H1 (cell line): ENCODE measurements around the gene CD164L2. TPM values are rescaled to one million over a fixed set of nuclear protein-coding genes. Genes with fewer than 3 reads are reported as not detected.

ENCODE experiments used
- CTCF ChIA-PET: fragments of 300-600 bp; sonication (Branson Sonifier 250); formaldehyde crosslinking; loops from one replicate; lab custom pipeline; 2021; ENCODE audit not compliant: partially characterized antibody; lab: Charles Lee
- POLR2A ChIA-PET: fragments of 300-600 bp; sonication (Branson Sonifier 250); formaldehyde crosslinking; loops from one replicate; lab custom pipeline; 2021; ENCODE audit warnings: inconsistent platforms; ENCODE audit not compliant: partially characterized antibody; lab: Charles Lee
- DNase-seq, 2 experiments: peaks; one replicate each; pipeline versions ENCODE4 v3.0.0 to v3.0.0-alpha.2; 2010 to 2022; ENCODE audit warnings: low spot score in 2 of 2, low read depth in 1 of 2, mixed read lengths in 1 of 2
- FAIRE-seq: peaks from 2 replicates; lab custom pipeline; 2011; peaks lifted over from hg19 to GRCh38; lab: Jason Lieb, UNC
- H2AFZ ChIP-seq: 2 replicates; pipeline ENCODE4 v1.8.1; 2012; ENCODE audit warnings: low read length, inconsistent platforms
- H2AK5ac ChIP-seq: 2 replicates; pipeline ENCODE4 v1.6.1; 2013; ENCODE audit warnings: low read depth, low read length
- H2BK120ac ChIP-seq: replicated peaks from 2 replicates; pipeline ENCODE3; 2013; ENCODE audit warnings: low read depth, low read length, inconsistent platforms
- H2BK12ac ChIP-seq: 2 replicates; pipeline ENCODE4 v1.6.1; 2013; ENCODE audit warnings: low read depth, low read length
- H2BK15ac ChIP-seq: 2 replicates; pipeline ENCODE4 v1.6.1; 2013; ENCODE audit warnings: low read length
- H2BK20ac ChIP-seq: 2 replicates; pipeline ENCODE4 v1.6.1; 2013; ENCODE audit warnings: low read length
- H2BK5ac ChIP-seq: 2 replicates; pipeline ENCODE4 v1.6.1; 2013; ENCODE audit warnings: low read depth, low read length
- H3K14ac ChIP-seq: 2 replicates; pipeline ENCODE4 v1.6.1; 2013; ENCODE audit warnings: inconsistent platforms; ENCODE audit not compliant: insufficient read length
- H3K18ac ChIP-seq: 2 replicates; pipeline ENCODE4 v1.6.1; 2013; ENCODE audit warnings: low read length; ENCODE audit errors: extremely low read depth
- H3K23ac ChIP-seq: 2 replicates; pipeline ENCODE4 v1.6.1; 2013; ENCODE audit warnings: inconsistent platforms; ENCODE audit not compliant: insufficient read length
- H3K23me2 ChIP-seq: 2 replicates; pipeline ENCODE4 v1.6.1; 2013; ENCODE audit warnings: low read depth, low read length
- H3K27ac ChIP-seq: 2 replicates; pipeline ENCODE4 v1.6.1; 2011; ENCODE audit warnings: low read depth, low read length, inconsistent platforms
- H3K27me3 ChIP-seq, 4 experiments: replicated peaks in 1 of 4; 1 replicate in 1 of 4; 2 replicates in 3 of 4; pipeline versions ENCODE4 v1.6.1 to v1.8.1; 2011 to 2013; ENCODE audit warnings: low read length in 3 of 4, mild to moderate bottlenecking in 3 of 4, inconsistent platforms in 2 of 4, mixed read lengths in 2 of 4, moderate library complexity in 1 of 4; ENCODE audit not compliant: control insufficient read depth in 3 of 4, insufficient read depth in 3 of 4; ENCODE audit errors: extremely low read depth in 1 of 4
- H3K36me3 ChIP-seq, 4 experiments: 2 replicates each; pipeline versions ENCODE4 v1.6.1 to v1.8.1; 2011 to 2013; ENCODE audit warnings: mild to moderate bottlenecking in 4 of 4, low read length in 3 of 4, moderate library complexity in 2 of 4, control low read depth in 1 of 4, inconsistent platforms in 1 of 4; ENCODE audit not compliant: insufficient read depth in 4 of 4, control insufficient read depth in 2 of 4
- H3K4ac ChIP-seq: replicated peaks from 2 replicates; pipeline ENCODE3; 2013; ENCODE audit warnings: low read length, low read depth, mixed read lengths, inconsistent platforms; ENCODE audit not compliant: insufficient read length
- H3K4me1 ChIP-seq, 4 experiments: replicated peaks in 1 of 4; 1 replicate in 1 of 4; 2 replicates in 3 of 4; pipeline versions ENCODE4 v1.6.1 to v1.8.1; 2011 to 2013; ENCODE audit warnings: low read length in 3 of 4, inconsistent platforms in 2 of 4, mixed read lengths in 1 of 4; ENCODE audit not compliant: insufficient read depth in 4 of 4, control insufficient read depth in 3 of 4
- H3K4me2 ChIP-seq, 2 experiments: 2 replicates each; pipeline versions ENCODE4 v1.6.1 to v1.8.1; 2011 to 2013; ENCODE audit warnings: low read depth in 2 of 2, low read length in 2 of 2, control low read depth in 1 of 2, inconsistent platforms in 1 of 2, mild to moderate bottlenecking in 1 of 2; ENCODE audit not compliant: insufficient read depth in 1 of 2
- H3K4me3 ChIP-seq, 4 experiments: fragments of 200-600, 300-600 bp in 1 of 4; sonication (generic), shearing (Covaris generic), sonication (Bioruptor Twin) in 1 of 4; 2 replicates each; pipeline versions ENCODE4 v1.5.1 to v1.8.1; 2011 to 2016; ENCODE audit warnings: low read length in 4 of 4, low read depth in 3 of 4, control low read depth in 2 of 4, inconsistent platforms in 2 of 4, mild to moderate bottlenecking in 2 of 4, mixed read lengths in 1 of 4, moderate library complexity in 1 of 4; ENCODE audit not compliant: insufficient read depth in 2 of 4; ENCODE audit errors: extremely low read depth in 1 of 4
- H3K56ac ChIP-seq: replicated peaks from 2 replicates; pipeline ENCODE3; 2013; ENCODE audit warnings: low read depth, mild to moderate bottlenecking, mixed read lengths, low read length, inconsistent platforms; ENCODE audit not compliant: insufficient read length
- H3K79me1 ChIP-seq: 2 replicates; pipeline ENCODE4 v1.6.1; 2013; ENCODE audit warnings: low read depth, low read length, control low read depth
- H3K79me2 ChIP-seq, 2 experiments: 2 replicates each; pipeline versions ENCODE4 v1.6.1 to v1.8.1; 2012 to 2013; ENCODE audit warnings: low read length in 2 of 2, mild to moderate bottlenecking in 2 of 2, inconsistent platforms in 1 of 2; ENCODE audit not compliant: insufficient read depth in 2 of 2, control insufficient read depth in 1 of 2
- H3K9ac ChIP-seq, 4 experiments: replicated peaks in 1 of 4; 1 replicate in 1 of 4; 2 replicates in 3 of 4; pipeline versions ENCODE4 v1.6.1 to v1.8.1; 2011 to 2013; ENCODE audit warnings: low read depth in 3 of 4, low read length in 3 of 4, control low read depth in 2 of 4, mild to moderate bottlenecking in 2 of 4, moderate library complexity in 2 of 4, inconsistent platforms in 1 of 4; ENCODE audit errors: extremely low read depth in 1 of 4
- H3K9me3 ChIP-seq, 2 experiments: 2 replicates each; pipeline versions ENCODE4 v1.6.1 to v1.8.1; 2012 to 2013; ENCODE audit warnings: mild to moderate bottlenecking in 2 of 2, moderate library complexity in 2 of 2, control low read depth in 1 of 2, inconsistent platforms in 1 of 2, low read depth in 1 of 2, low read length in 1 of 2, mixed read lengths in 1 of 2; ENCODE audit not compliant: insufficient read depth in 2 of 2
- H4K20me1 ChIP-seq, 2 experiments: replicated peaks in 1 of 2; 2 replicates each; pipeline versions ENCODE3 to v1.8.1; 2011 to 2013; ENCODE audit warnings: inconsistent platforms in 2 of 2, low read length in 2 of 2, mild to moderate bottlenecking in 1 of 2; ENCODE audit not compliant: insufficient read depth in 2 of 2, control insufficient read depth in 1 of 2
- H4K5ac ChIP-seq: 2 replicates; pipeline ENCODE4 v1.6.1; 2013; ENCODE audit warnings: low read length, low read depth, mixed read lengths, inconsistent platforms; ENCODE audit not compliant: insufficient read length
- H4K8ac ChIP-seq: 2 replicates; pipeline ENCODE4 v1.8.0; 2013; ENCODE audit warnings: mild to moderate bottlenecking, moderate library complexity, low read length, inconsistent platforms; ENCODE audit not compliant: insufficient read depth; ENCODE audit errors: extremely low read depth
- H4K91ac ChIP-seq: replicated peaks from 2 replicates; pipeline ENCODE3; 2013; ENCODE audit warnings: low read length, mixed read lengths, inconsistent platforms; ENCODE audit not compliant: insufficient read length
- ATF2 ChIP-seq: IDR thresholded peaks from 2 replicates; pipeline ENCODE4 v1.6.1; 2012; ENCODE audit warnings: low read length, inconsistent platforms
- CHD2 ChIP-seq: IDR thresholded peaks from 2 replicates; pipeline ENCODE4 v1.6.1; 2012; ENCODE audit warnings: low read length, improper control_type of control experiment
- CTCF ChIP-seq, 3 experiments: IDR thresholded peaks; 1 replicate in 2 of 3; 2 replicates in 1 of 3; pipeline versions ENCODE4 v1.5.1 to v1.6.1; 2011; ENCODE audit warnings: low read length in 3 of 3, mild to moderate bottlenecking in 3 of 3, inconsistent platforms in 2 of 3, low read depth in 1 of 3, moderate library complexity in 1 of 3; ENCODE audit not compliant: insufficient read depth in 1 of 3; ENCODE audit errors: control extremely low read depth in 1 of 3
- GABPA ChIP-seq: IDR thresholded peaks from 2 replicates; pipeline ENCODE4 v1.6.1; 2011; ENCODE audit warnings: mild to moderate bottlenecking, low read length, moderate library complexity, borderline replicate concordance; ENCODE audit not compliant: insufficient read depth
- JUND ChIP-seq: IDR thresholded peaks from 2 replicates; pipeline ENCODE4 v1.6.1; 2011; ENCODE audit warnings: mild to moderate bottlenecking, improper control_type of control experiment, low read length
- NRF1 ChIP-seq: IDR thresholded peaks from 2 replicates; pipeline ENCODE4 v1.6.1; 2011; ENCODE audit warnings: mild to moderate bottlenecking, low read depth, low read length, improper control_type of control experiment
- ZNF274 ChIP-seq: IDR thresholded peaks from 2 replicates; pipeline ENCODE4 v1.7.0; 2012; ENCODE audit warnings: low read length, borderline replicate concordance; ENCODE audit errors: extremely low read depth
- WGBS, 2 experiments: shearing (Covaris generic) in 1 of 2; methylation state at CpG; one replicate each; pipeline versions ENCODE4 v1.1.6 to v1.1.7; 2013 to 2015; ENCODE audit warnings: low lambda C conversion rate in 2 of 2, mixed read lengths in 2 of 2, inconsistent platforms in 1 of 2, low coverage in 1 of 2, missing lambda C conversion rate in 1 of 2; ENCODE audit not compliant: insufficient replicate concordance in 2 of 2, insufficient coverage in 1 of 2, insufficient read length in 1 of 2; ENCODE audit errors: extremely low coverage in 1 of 2, missing lambda C conversion rate in 1 of 2; 5-methylcytosine and 5-hydroxymethylcytosine counted together
- polyA plus RNA-seq, 7 experiments: library from polyadenylated mRNA; depleted of rRNA in 3 of 7; stranded (reverse) in 5 of 7; unstranded in 2 of 7; fragments of >200 nt in 5 of 7; fragments of 200-250 nt in 2 of 7; gene quantifications; 1 replicate in 5 of 7; 2 replicates in 1 of 7; 4 replicates in 1 of 7; pipeline versions ENCODE4 v1.2.1 to v1.2.3, GENCODE V29; 2011 to 2013; ENCODE audit warnings: missing spikeins in 2 of 7, mixed read lengths in 2 of 7
- total RNA-seq: library from RNA; stranded (reverse); fragmentation: NEBNext Ultra II Directional; extraction: Animal tissue kit (Norgen Biotek cat#: 25700); gene quantifications from 2 replicates; pipeline ENCODE4 v1.2.1, GENCODE V29; 2021

The CD164L2 gene
- total and polyA plus RNA-seq, 2 of the 8 experiments (the other 6 are each of a cell fraction or from before 2014, with no cell fraction given): 3.3 TPM

GRCh38 chr1:27364696-27365371 lies 18.3 kb downstream of the CD164L2 start:
- peaks cover 6 to 24% (median 10%) of the 10 kb centered on the region in 4 experiments for H3K4me1 ChIP-seq
- ChIA-PET POLR2A (interaction anchor here (0.6 to 10.3 kb wide), 11 partner anchors 12 to 206 kb away, joined by 3 to 101 read pairs (median 4); partner anchors contain the start of gene CD164L2), CTCF (interaction anchor here (0.7 to 28.8 kb wide), 16 partner anchors 9 to 242 kb away, joined by 3 to 625 read pairs (median 8); partner anchors contain the start of genes CD164L2, FCN3, GPR3 and SYTL1)
- no peak overlapping the region for H2BK20ac ChIP-seq
- no peak overlapping the region for H3K14ac ChIP-seq
- 80% methylated on average over 11 of the region's 11 CpGs; no CpG with 5 or more reads in 1 of the 2 experiments for WGBS, 2 experiments
- no peaks in the 10 kb centered on the region for H3K79me2 ChIP-seq
- no peak overlapping the region for H3K23ac ChIP-seq
- H4K5ac ChIP-seq: no peak overlapping the region
- no peak overlapping the region for H3K4ac ChIP-seq
- H3K36me3 ChIP-seq: no peaks in the 10 kb centered on the region
- peak overlapping the region; percentile 48; the same call in 1 of the 2 replicates for H2BK5ac ChIP-seq
- H3K27ac ChIP-seq: no peak overlapping the region
- H4K20me1 ChIP-seq: peaks cover 0 to 4% of the 10 kb centered on the region in 2 experiments
- peak overlapping the region in 1 of 4 experiments; percentile 62; a peak in 1 of 8 replicates for H3K4me3 ChIP-seq
- H3K18ac ChIP-seq: no peak overlapping the region
- H3K23me2 ChIP-seq: peaks cover 14% of the 10 kb centered on the region; the same call in 1 of the 2 replicates
- no peak for FAIRE-seq
- no peak overlapping the region for H3K9ac ChIP-seq
- peak overlapping the region; percentile 33; the same call in 1 of the 2 replicates for H2BK12ac ChIP-seq
- H3K79me1 ChIP-seq: no peaks in the 10 kb centered on the region
- no peak overlapping the region; the same call in 1 of the 2 replicates for H4K8ac ChIP-seq
- H2BK120ac ChIP-seq: no peak overlapping the region
- H3K56ac ChIP-seq: no peak overlapping the region
- H2BK15ac ChIP-seq: peak overlapping the region; percentile 14; the same call in 1 of the 2 replicates
- no peak for DNase-seq
- H3K9me3 ChIP-seq: no peaks in the 10 kb centered on the region
- peaks cover 6 to 21% (median 15%) of the 10 kb centered on the region in 4 experiments for H3K27me3 ChIP-seq
- H2AFZ ChIP-seq: no peak overlapping the region
- 0 out of 2 replicates have a peak overlapping the region, but pooled peaks have one; percentile 9 for H2AK5ac ChIP-seq
- H3K4me2 ChIP-seq: peak overlapping the region; percentile 85 to 97; a peak in 3 of 4 replicates
- H4K91ac ChIP-seq: no peak overlapping the region
- TF ChIP-seq ATF2 (no peak), CHD2 (no peak), ZNF274 (no peak), JUND (no peak), GABPA (no peak), CTCF (IDR thresholded peaks at IDR 0.05; ENCODE audit: control extremely low read depth in 1 of 3, insufficient read depth in 1 of 3, low read depth in 1 of 3, low read length in 3 of 3) (no peak), NRF1 (no peak)
